A549 (cell line): ENCODE data around the gene KDELR1. TPM values are rescaled to one million over a fixed set of nuclear protein-coding genes. Genes with fewer than 3 reads are reported as not detected.
"Not testable (repeated sequence)": the region's sequence is repeated elsewhere in the genome, so short reads cannot be mapped to it uniquely, and the experiment has no call there.

Source experiments
- ATAC-seq, 2 experiments: fragments of 200-7000 bp in 1 of 2; fragments of >200 bp in 1 of 2; cut with Nextera tagmentation in 1 of 2; cut with Tn5 transposase in 1 of 2; 3 replicates each; pipeline versions ENCODE4 v1.8.0 to v1.9.1; 2018 to 2020; ENCODE audit warnings: mild to moderate bottlenecking in 1 of 2, moderate library complexity in 1 of 2
- CTCF ChIA-PET: fragments of 300-600 bp; sonication (Branson Sonifier 250); formaldehyde crosslinking; extraction: SDS; loops from one replicate; lab custom pipeline; 2021; ENCODE audit warnings: antibody characterized with exemption, inconsistent platforms; lab: Yijun Ruan, JAX
- POLR2A ChIA-PET: fragments of 350-600 bp; formaldehyde crosslinking; extraction: SDS; loops from one replicate; lab custom pipeline; 2021; ENCODE audit warnings: antibody characterized with exemption, inconsistent platforms; lab: Yijun Ruan, JAX
- DNase-seq, 2 experiments: peaks; one replicate each; pipeline versions ENCODE4 v3.0.0 to v3.0.0-alpha.2; 2011 to 2016; ENCODE audit warnings: low read depth in 1 of 2, low spot score in 1 of 2
- FAIRE-seq: peaks from 2 replicates; lab custom pipeline; 2011; peaks lifted over from hg19 to GRCh38; lab: Jason Lieb, UNC
- H3K27ac ChIP-seq, 2 experiments: fragments of >200 bp; sonication (Bioruptor Twin); formaldehyde crosslinking; 3 replicates each; pipeline ENCODE4 v1.5.1; 2016 to 2017
- H3K4me1 ChIP-seq: fragments of >200 bp; sonication (Bioruptor Twin); formaldehyde crosslinking; 3 replicates; pipeline ENCODE4 v1.6.1; 2016
- H3K4me2 ChIP-seq: fragments of >200 bp; sonication (Bioruptor Twin); formaldehyde crosslinking; 3 replicates; pipeline ENCODE4 v1.6.1; 2016
- H3K4me3 ChIP-seq: fragments of >200 bp; sonication (Bioruptor Twin); formaldehyde crosslinking; 3 replicates; pipeline ENCODE4 v1.5.1; 2016
- H3K9me3 ChIP-seq: fragments of >200 bp; sonication (Bioruptor Twin); formaldehyde crosslinking; 3 replicates; pipeline ENCODE4 v1.6.1; 2016
- ATOH8 ChIP-seq: fragments of 250-450 bp; sonication (Bioruptor Pico); IDR thresholded peaks from 2 replicates; pipeline ENCODE4 v1.5.0; 2020; ENCODE audit warnings: low read depth, mild to moderate bottlenecking, moderate library complexity
- BHLHE40 ChIP-seq: IDR thresholded peaks from 2 replicates; pipeline ENCODE4 v1.6.1; 2012; ENCODE audit warnings: low read depth, low read length, inconsistent platforms
- CBX2 ChIP-seq: fragments of 200-600 bp; sonication (generic); IDR thresholded peaks from 2 replicates; pipeline ENCODE4 v1.6.1; 2016; ENCODE audit warnings: low read depth, mild to moderate bottlenecking, borderline replicate concordance
- CEBPB ChIP-seq, 2 experiments: fragments of >200 bp in 1 of 2; sonication (Bioruptor Twin) in 1 of 2; formaldehyde crosslinking in 1 of 2; IDR thresholded peaks; 2 replicates each; pipeline ENCODE4 v1.6.1; 2012 to 2016
- CHD2 ChIP-seq: fragments of 150-350 bp; IDR thresholded peaks from 2 replicates; pipeline ENCODE4 v1.6.1; 2014; ENCODE audit warnings: low read length; ENCODE audit not compliant: partially characterized antibody
- EHMT2 ChIP-seq: fragments of 200-600 bp; sonication (generic); IDR thresholded peaks from 2 replicates; pipeline ENCODE4 v1.6.1; 2016; ENCODE audit warnings: antibody characterized with exemption, low read depth, mild to moderate bottlenecking, moderate library complexity
- HES2 ChIP-seq: fragments of >200 bp; sonication (Bioruptor Twin); formaldehyde crosslinking; IDR thresholded peaks from 2 replicates; pipeline ENCODE4 v1.6.1; 2016
- HMGXB4 ChIP-seq: fragments of 250-450 bp; sonication (Bioruptor Pico); IDR thresholded peaks from 2 replicates; pipeline ENCODE4 v1.5.0; 2021; ENCODE audit warnings: mild to moderate bottlenecking, moderate library complexity, borderline replicate concordance
- JUNB ChIP-seq: fragments of >200 bp; sonication (Bioruptor Twin); formaldehyde crosslinking; IDR thresholded peaks from 2 replicates; pipeline ENCODE4 v1.6.1; 2016
- MAX ChIP-seq: IDR thresholded peaks from 2 replicates; pipeline ENCODE4 v1.6.1; 2012
- PBX3 ChIP-seq: IDR thresholded peaks from 2 replicates; pipeline ENCODE4 v1.6.1; 2012
- PHF8 ChIP-seq: fragments of 200-600 bp; sonication (generic); IDR thresholded peaks from 2 replicates; pipeline ENCODE4 v1.6.1; 2016; ENCODE audit warnings: low read depth, mild to moderate bottlenecking, antibody characterized with exemption, moderate library complexity, borderline replicate concordance
- RAD21 ChIP-seq, 2 experiments: fragments of >200 bp in 1 of 2; sonication (Bioruptor Twin) in 1 of 2; formaldehyde crosslinking in 1 of 2; IDR thresholded peaks in 1 of 2; conservative IDR thresholded peaks in 1 of 2; 2 replicates in 1 of 2; 3 replicates in 1 of 2; pipeline ENCODE4 v1.6.1; 2012 to 2018; ENCODE audit warnings: inconsistent platforms in 1 of 2
- SMC3 ChIP-seq: fragments of >200 bp; sonication (Bioruptor Twin); formaldehyde crosslinking; IDR thresholded peaks from 3 replicates; pipeline ENCODE4 v1.6.1; 2018; ENCODE audit warnings: inconsistent platforms
- TFCP2L1 ChIP-seq: fragments of 250-450 bp; sonication (Bioruptor Pico); IDR thresholded peaks from 2 replicates; pipeline ENCODE4 v1.5.0; 2021; ENCODE audit warnings: mild to moderate bottlenecking
- ZFP36 ChIP-seq: fragments of 450-650 bp; IDR thresholded peaks from 2 replicates; pipeline ENCODE4 v1.6.1; 2014; ENCODE audit warnings: borderline replicate concordance; ENCODE audit not compliant: partially characterized antibody
- WGBS: methylation state at CpG from one replicate; pipeline ENCODE4 v1.1.6; 2017; ENCODE audit errors: missing lambda C conversion rate; 5-methylcytosine and 5-hydroxymethylcytosine counted together
- polyA plus RNA-seq, 4 experiments: library from polyadenylated mRNA; depleted of rRNA in 3 of 4; stranded (reverse); fragments of >200 nt; fragmentation: RNase III in 1 of 4; extraction: RNeasy Plus Mini Kit Qiagen cat#74134 plus additional on column Dnase treatment in 1 of 4; gene quantifications; 2 replicates in 3 of 4; 3 replicates in 1 of 4; pipeline ENCODE4 v1.2.3, GENCODE V29; 2011 to 2017
- TF ChIP-seq, protein P1 (sequence below): IDR thresholded peaks from 2 replicates; pipeline ENCODE4 v1.6.1; 2012; ENCODE audit warnings: low read depth, borderline replicate concordance
- TF ChIP-seq, protein P2 (sequence below): fragments of >200 bp; sonication (Bioruptor Twin); formaldehyde crosslinking; IDR thresholded peaks from 3 replicates; pipeline ENCODE4 v1.5.1; 2016

The KDELR1 gene
- polyA plus RNA-seq, 2 of the 4 experiments (the other 2 are of a cell fraction), result 200 to 302 TPM

DNA sequence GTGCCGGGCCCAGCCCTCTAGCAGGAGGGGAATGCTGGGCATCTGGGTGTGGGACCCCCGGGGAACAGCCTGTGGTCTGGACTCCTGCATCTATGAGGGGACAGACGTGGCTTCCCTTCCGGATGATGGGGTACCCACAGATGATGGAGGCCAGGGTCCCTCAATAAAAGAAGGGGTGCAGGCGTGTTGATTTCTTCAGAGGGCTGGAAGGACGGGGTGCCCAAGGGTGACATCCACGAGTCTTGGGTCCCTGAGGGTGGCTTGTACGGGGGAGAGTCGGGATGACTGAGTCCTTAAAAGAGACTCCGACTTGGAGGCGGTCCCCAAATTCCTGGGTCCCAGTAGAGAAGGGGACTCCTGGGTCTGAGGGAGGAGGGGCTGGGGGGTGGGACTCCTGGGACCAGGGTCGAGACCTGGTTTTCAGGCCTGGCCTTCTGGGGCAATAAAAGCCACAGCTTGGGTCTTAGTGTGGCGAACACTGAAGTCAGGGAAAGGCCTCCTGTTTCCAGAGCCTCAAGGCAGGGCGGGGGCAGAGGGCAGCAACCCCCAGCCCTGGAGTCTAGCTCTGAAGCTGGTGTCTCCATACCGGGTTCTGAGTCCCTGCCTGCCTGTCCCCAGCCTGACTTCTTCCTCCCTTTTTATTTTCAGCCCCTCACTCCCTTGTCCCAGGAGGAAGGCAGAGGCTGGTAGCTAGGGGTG, 1.7 kb upstream of the KDELR1 start:
- Histone ChIP-seq H3K4me3 (peak overlapping the region; percentile 45), H3K4me2 (peak overlapping the region; percentile 97), H3K4me1 (peaks cover 68% of the 10 kb centered on the region), H3K27ac (peak overlapping the region; percentile 68 to 95), H3K9me3 (no peaks in the 10 kb centered on the region)
- no peak for FAIRE-seq
- ChIA-PET POLR2A (interaction anchor here (1.5 to 1.7 kb wide), 2 partner anchors 30 to 52 kb away, joined by 5 to 13 read pairs; partner anchors contain the start of genes SYNGR4 and TMEM143), CTCF (interaction anchor here (1.0 to 3.5 kb wide), 11 partner anchors 10 to 216 kb away, joined by 3 to 15 read pairs (median 4); partner anchors contain the start of genes SYNGR4 and TMEM143)
- WGBS, result 72% methylated on average over 15 of the region's 15 CpGs
- peak in 1 of 2 experiments; percentile 3; a peak in 3 of 6 replicates for ATAC-seq
- no peak for TF ChIP-seq ZFP36
- TF ChIP-seq CEBPB (IDR thresholded peaks at IDR 0.05), result no peak
- DNase-seq, result peak in 1 of 2 experiments; percentile 51

- not testable (repeated sequence) for FAIRE-seq, DNase-seq, H3K4me3 ChIP-seq, H3K9me3 ChIP-seq, ATAC-seq
- Histone ChIP-seq H3K27ac (peak overlapping the region; percentile 95 to 97; a peak in 5 of 6 replicates), H3K4me1 (peaks cover 61% of the 10 kb centered on the region), H3K4me2 (peak overlapping the region; percentile 97)
- ChIA-PET CTCF (interaction anchor here (0.7 to 2.4 kb wide), 55 partner anchors 9 to 254 kb away, joined by 3 to 54 read pairs (median 4); partner anchors contain the start of genes CA11, FAM83E, GRWD1 and SYNGR4), POLR2A (interaction anchor here (0.5 to 2.1 kb wide), 16 partner anchors 8 to 291 kb away, joined by 3 to 12 read pairs (median 5); partner anchors contain the start of genes EMP3, RPL18, SPHK2 and SYNGR4)
- no CpG with 5 or more reads among the region's 1 CpG for WGBS
Observed at GRCh38 chr19:48392006-48392344, 624 bp upstream of the KDELR1 start.

DNA sequence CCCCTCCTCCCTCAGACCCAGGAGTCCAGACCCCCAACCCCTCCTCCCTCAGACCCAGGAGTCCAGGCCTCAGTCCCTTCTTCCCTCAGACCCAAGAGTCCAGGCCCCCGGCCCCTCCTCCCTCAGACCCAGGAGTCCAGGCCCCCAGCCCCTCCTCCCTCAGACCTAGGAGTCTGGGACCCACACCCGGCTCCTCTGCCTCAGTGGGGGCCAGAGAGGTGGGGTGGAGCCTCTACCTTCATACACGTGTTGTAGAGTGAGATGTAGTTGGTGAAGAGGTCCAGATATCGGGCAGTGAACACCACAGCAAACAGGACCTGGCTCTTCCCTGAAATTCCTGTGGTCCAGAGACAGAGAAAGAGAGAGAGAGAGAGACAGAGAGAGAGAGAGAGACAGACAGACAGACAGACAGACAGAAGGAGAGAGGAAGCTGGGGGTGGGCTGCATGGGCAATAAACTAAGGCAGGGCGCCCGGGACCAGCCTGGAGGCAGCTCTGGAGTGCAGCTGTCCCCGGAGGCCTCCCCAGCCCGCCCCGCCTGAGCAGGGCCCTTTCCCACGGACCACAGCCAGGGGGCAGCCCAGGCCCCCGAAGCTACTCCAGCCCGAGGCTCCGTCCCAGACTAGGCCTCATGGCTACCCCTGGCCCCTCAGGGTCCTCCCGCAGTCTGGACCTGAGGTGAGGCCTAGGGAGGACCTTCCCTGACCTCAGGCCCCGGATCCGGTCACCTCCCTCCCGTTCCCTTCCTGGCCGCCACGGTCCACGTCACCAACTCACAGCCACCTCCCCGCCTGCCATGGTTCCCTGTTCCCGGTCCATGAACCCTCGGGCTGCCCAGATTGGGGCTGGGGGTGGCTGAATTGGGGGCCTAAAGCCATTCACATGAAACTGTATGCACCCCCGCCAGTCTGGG, 907 bp downstream of the KDELR1 start:
- ChIA-PET POLR2A (interaction anchor here (0.5 to 2.1 kb wide), 13 partner anchors 8 to 194 kb away, joined by 3 to 12 read pairs (median 5); partner anchors contain the start of genes EMP3, SYNGR4 and TMEM143), CTCF (interaction anchor here (0.5 to 2.4 kb wide), 58 partner anchors 7 to 397 kb away, joined by 3 to 54 read pairs (median 5); partner anchors contain the start of genes CARD8, GRWD1, PLA2G4C and SYNGR4)
- Histone ChIP-seq H3K27ac (peak overlapping the region; percentile 95 to 97), H3K9me3 (no peaks in the 10 kb centered on the region), H3K4me1 (peaks cover 45% of the 10 kb centered on the region), H3K4me2 (peak overlapping the region; percentile 97), H3K4me3 (peak overlapping the region; percentile 97)
- DNase-seq (peak in 1 of 2 experiments; percentile 64), FAIRE-seq (no peak), ATAC-seq (peak; percentile 47 to 61)
- TF ChIP-seq CHD2, result no peak
- TF ChIP-seq JUNB, result no peak
- TF ChIP-seq RAD21 (conservative IDR thresholded peaks at IDR 0.05 in 1 of 2, IDR thresholded peaks at IDR 0.05 in 1 of 2), result peak in 1 of 2 experiments; percentile 57; a peak in 3 of 5 replicates
- no peak for TF ChIP-seq HES2
- peak; percentile 86 for TF ChIP-seq PHF8
- peak; percentile 98 for TF ChIP-seq HMGXB4 (CRISPR knock-in tag)
- peak; percentile 23; the same call in 1 of the 2 replicates for TF ChIP-seq PBX3
- no peak for TF ChIP-seq CBX2
- TF ChIP-seq EHMT2, result no peak
- no peak for TF ChIP-seq BHLHE40
- TF ChIP-seq, protein P1, sequence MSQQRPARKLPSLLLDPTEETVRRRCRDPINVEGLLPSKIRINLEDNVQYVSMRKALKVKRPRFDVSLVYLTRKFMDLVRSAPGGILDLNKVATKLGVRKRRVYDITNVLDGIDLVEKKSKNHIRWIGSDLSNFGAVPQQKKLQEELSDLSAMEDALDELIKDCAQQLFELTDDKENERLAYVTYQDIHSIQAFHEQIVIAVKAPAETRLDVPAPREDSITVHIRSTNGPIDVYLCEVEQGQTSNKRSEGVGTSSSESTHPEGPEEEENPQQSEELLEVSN, result peak; percentile 15; the same call in 1 of the 2 replicates
- TF ChIP-seq CEBPB (IDR thresholded peaks at IDR 0.05), result no peak
- peak; percentile 76 for TF ChIP-seq MAX
- TF ChIP-seq TFCP2L1 (CRISPR knock-in tag), result 0 out of 2 replicates have a peak, but pooled peaks have one; percentile 23
- TF ChIP-seq SMC3, result peak; percentile 54
- TF ChIP-seq, protein P2, sequence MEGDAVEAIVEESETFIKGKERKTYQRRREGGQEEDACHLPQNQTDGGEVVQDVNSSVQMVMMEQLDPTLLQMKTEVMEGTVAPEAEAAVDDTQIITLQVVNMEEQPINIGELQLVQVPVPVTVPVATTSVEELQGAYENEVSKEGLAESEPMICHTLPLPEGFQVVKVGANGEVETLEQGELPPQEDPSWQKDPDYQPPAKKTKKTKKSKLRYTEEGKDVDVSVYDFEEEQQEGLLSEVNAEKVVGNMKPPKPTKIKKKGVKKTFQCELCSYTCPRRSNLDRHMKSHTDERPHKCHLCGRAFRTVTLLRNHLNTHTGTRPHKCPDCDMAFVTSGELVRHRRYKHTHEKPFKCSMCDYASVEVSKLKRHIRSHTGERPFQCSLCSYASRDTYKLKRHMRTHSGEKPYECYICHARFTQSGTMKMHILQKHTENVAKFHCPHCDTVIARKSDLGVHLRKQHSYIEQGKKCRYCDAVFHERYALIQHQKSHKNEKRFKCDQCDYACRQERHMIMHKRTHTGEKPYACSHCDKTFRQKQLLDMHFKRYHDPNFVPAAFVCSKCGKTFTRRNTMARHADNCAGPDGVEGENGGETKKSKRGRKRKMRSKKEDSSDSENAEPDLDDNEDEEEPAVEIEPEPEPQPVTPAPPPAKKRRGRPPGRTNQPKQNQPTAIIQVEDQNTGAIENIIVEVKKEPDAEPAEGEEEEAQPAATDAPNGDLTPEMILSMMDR, result peak; percentile 47
- TF ChIP-seq ATOH8 (CRISPR knock-in tag), result no peak
- WGBS, result 2% methylated on average over 22 of the region's 24 CpGs
